ENCODE measurements around the gene RASGRP3. TPM values are rescaled to one million over a fixed set of nuclear protein-coding genes. Genes with fewer than 3 reads are reported as not detected.
A peak's percentile ranks its signal among the peaks of the same experiment; 100 is the strongest.

Gene RASGRP3
- total RNA-seq: 10 to 100 TPM in 1 of 4 donors, 1 to 10 TPM in 3; 2.4 to 15.8 (median 4.3) TPM

- intact Hi-C loops (cut with DNase I; ENCODE audit: low total_unique reads): no loop called here
- TF ChIP-seq CTCF (IDR thresholded peaks at IDR 0.05): no peak
- TF ChIP-seq POLR2A (IDR thresholded peaks at IDR 0.05): no peak
- WGBS, 2 donors: 0% methylated on average over 18 of the region's 18 CpGs
- H3K4me3 ChIP-seq (ENCODE audit: low read depth, poor library complexity, severe bottlenecking): peak within 1 kb of the TSS; percentile 48
- DNase-seq (ENCODE audit: low spot score in 2 of 2): peak; percentile 84 to 95
Observed at GRCh38 chr2:33476131-33476792, at the start of gene RASGRP3. TSS of gene RASGRP3 (plus strand) at chr2:33476649. CDS start at chr2:33515137, 38,488 bp downstream.

GRCh38 chr2:33426666-33427231 lies 49.7 kb upstream of the RASGRP3 start:
- no peak for DNase-seq (ENCODE audit: low spot score in 2 of 2)
- 37 to 39% methylated on average over 3 of the region's 3 CpGs for WGBS, 2 donors
- no peak overlapping the region for H3K4me3 ChIP-seq (ENCODE audit: low read depth, poor library complexity, severe bottlenecking)
- TF ChIP-seq POLR2A (IDR thresholded peaks at IDR 0.05): no peak
- TF ChIP-seq CTCF (IDR thresholded peaks at IDR 0.05): no peak
- intact Hi-C loops (cut with DNase I; ENCODE audit: low total_unique reads): no loop called here

GRCh38 chr2:33430077-33430476 lies 46.4 kb upstream of the RASGRP3 start:
- 65 to 78% methylated on average over 3 of the region's 3 CpGs for WGBS, 2 donors
- no peak overlapping the region for H3K4me3 ChIP-seq (ENCODE audit: low read depth, poor library complexity, severe bottlenecking)
- no peak for TF ChIP-seq CTCF (IDR thresholded peaks at IDR 0.05)
- no peak for TF ChIP-seq POLR2A (IDR thresholded peaks at IDR 0.05)
- DNase-seq (ENCODE audit: low spot score in 2 of 2): no peak
- intact Hi-C loops (cut with DNase I; ENCODE audit: low total_unique reads): no loop called here

GRCh38 chr2:33430856-33431255 lies 45.6 kb upstream of the RASGRP3 start:
- no peak for TF ChIP-seq CTCF (IDR thresholded peaks at IDR 0.05)
- no peak for TF ChIP-seq POLR2A (IDR thresholded peaks at IDR 0.05)
- WGBS, 2 donors: 72 to 75% methylated on average over 1 of the region's 1 CpG
- DNase-seq (ENCODE audit: low spot score in 2 of 2): no peak
- no peak overlapping the region for H3K4me3 ChIP-seq (ENCODE audit: low read depth, poor library complexity, severe bottlenecking)
- intact Hi-C loops (cut with DNase I; ENCODE audit: low total_unique reads): no loop called here

- DNase-seq (ENCODE audit: low spot score in 2 of 2): no peak
- intact Hi-C loops (cut with DNase I; ENCODE audit: low total_unique reads): no loop called here
- H3K4me3 ChIP-seq (ENCODE audit: low read depth, poor library complexity, severe bottlenecking): no peak overlapping the region
- 59 to 65% methylated on average over 2 of the region's 2 CpGs for WGBS, 2 donors
- TF ChIP-seq POLR2A (IDR thresholded peaks at IDR 0.05): no peak
- no peak for TF ChIP-seq CTCF (IDR thresholded peaks at IDR 0.05)
Observed at GRCh38 chr2:33432871-33433270, 43.6 kb upstream of the RASGRP3 start.

Data from lower leg skin (tissue), 4 donors.